Left cardiac atrium (tissue), 4 donors: ENCODE results near the gene KIF11. TPM values are rescaled to one million over a fixed set of nuclear protein-coding genes. Genes with fewer than 3 reads are reported as not detected.
"Not testable (repeated sequence)": the region's sequence is repeated elsewhere in the genome, so short reads cannot be mapped to it uniquely, and the experiment has no call there.

Experiments used
- ATAC-seq, 2 donors: fragments of 200-7000 bp; cut with Tn5 transposase; one replicate each; pipeline ENCODE4 v1.9.1; 2020; ENCODE audit warnings: mild to moderate bottlenecking in 2 of 2, moderate library complexity in 2 of 2
- DNase-seq: peaks from one replicate; pipeline ENCODE4 v3.0.0-alpha.2; 2020
- intact Hi-C, 2 donors: fragments of 100-400 bp; cut with DNase I; formaldehyde crosslinking; loops; one replicate each; pipeline versions ENCODE4 v1.14.1 to v1.15.1; 2022 to 2023
- total RNA-seq, 2 donors: library from RNA; stranded (reverse); fragmentation: NEBNext Ultra II Directional; extraction: Animal tissue kit (Norgen Biotek cat#: 25700); gene quantifications; one replicate each; pipeline ENCODE4 v1.2.1, GENCODE V29; 2021
- donor health status: DM: no; HTN: yes; CAD: no.
- donor health status: DM: no; HTN: yes; CAD: no; lungs with severe emphysema.
- donor health status: DM: yes; HTN: yes; CAD: no.
- donor health status: Dilated cardiomyopathy.

The KIF11 gene
- total RNA-seq, 2 donors from 2014 or later: 0.39 to 1.6 TPM

GRCh38 chr10:92575961-92576360 is 17.0 kb upstream of the KIF11 start:
- no peak for ATAC-seq
- intact Hi-C loops: loop anchor here in 1 of 2 donors (2.0 kb wide), 1 partner anchor 59 kb away; no protein-coding TSS in a partner anchor
- no peak for DNase-seq

- intact Hi-C loops, ATAC-seq, DNase-seq: not testable (repeated sequence)
These were observed 10.6 kb upstream of the KIF11 start for GRCh38 chr10:92582347-92582746.

GRCh38 chr10:92590623-92591549 is 2.0 kb upstream of the KIF11 start:
- intact Hi-C loops: loop anchor here in 1 of 2 donors (5.0 kb wide), 1 partner anchor 291 kb away; no protein-coding TSS in a partner anchor
- ATAC-seq (peak; percentile 6), DNase-seq (peak; percentile 54)

- peak; percentile 95 for DNase-seq
- intact Hi-C loops: loop anchor here in 1 of 2 donors (5.0 kb wide), 1 partner anchor 291 kb away; no protein-coding TSS in a partner anchor
- ATAC-seq: peak; percentile 94 to 95
These were observed 1.3 kb upstream of the KIF11 start for GRCh38 chr10:92591550-92592022.

- no peak for ATAC-seq
- no peak for DNase-seq
- intact Hi-C loops: loop anchor here in 1 of 2 donors (5.0 kb wide), 1 partner anchor 288 kb away; no protein-coding TSS in a partner anchor
These were observed 974 bp downstream of the KIF11 start for GRCh38 chr10:92593619-92594588.

- no peak for DNase-seq
- ATAC-seq: no peak
- intact Hi-C loops: no loop called here
These were observed 2.6 kb downstream of the KIF11 start for GRCh38 chr10:92595505-92595904.

GRCh38 chr10:92598321-92598720 is 5.4 kb downstream of the KIF11 start:
- no peak for ATAC-seq
- DNase-seq: no peak
- intact Hi-C loops: no loop called here

GRCh38 chr10:92604841-92605240 is 11.9 kb downstream of the KIF11 start:
- ATAC-seq: no peak
- intact Hi-C loops: no loop called here
- no peak for DNase-seq

- no peak for ATAC-seq
- no peak for DNase-seq
- intact Hi-C loops: no loop called here
These were observed 22.6 kb downstream of the KIF11 start for GRCh38 chr10:92615515-92615914.

GRCh38 chr10:92619368-92619767 is 26.4 kb downstream of the KIF11 start:
- intact Hi-C loops: no loop called here
- DNase-seq (no peak), ATAC-seq (no peak)

GRCh38 chr10:92627845-92628480 is 35.0 kb downstream of the KIF11 start:
- DNase-seq: no peak
- ATAC-seq: no peak
- intact Hi-C loops: no loop called here

- intact Hi-C loops: no loop called here
- no peak for DNase-seq
- no peak for ATAC-seq
These were observed 37.0 kb downstream of the KIF11 start for GRCh38 chr10:92629945-92630344.

GRCh38 chr10:92638037-92638436 is 45.1 kb downstream of the KIF11 start:
- no peak for DNase-seq
- no peak for ATAC-seq
- intact Hi-C loops: no loop called here

- intact Hi-C loops: no loop called here
- no peak for DNase-seq
- ATAC-seq: no peak
These were observed 47.2 kb downstream of the KIF11 start for GRCh38 chr10:92640107-92640506.

- intact Hi-C loops: no loop called here
- DNase-seq: no peak
- ATAC-seq: no peak
These were observed 48.6 kb downstream of the KIF11 start for GRCh38 chr10:92641492-92641891.

- ATAC-seq: no peak
- DNase-seq: no peak
- intact Hi-C loops: no loop called here
These were observed 52.0 kb downstream of the KIF11 start for GRCh38 chr10:92644921-92645320.

GRCh38 chr10:92650864-92651263 is 57.9 kb downstream of the KIF11 start:
- DNase-seq, ATAC-seq, intact Hi-C loops: not testable (repeated sequence)

GRCh38 chr10:92655426-92655825 is 62.5 kb downstream of the KIF11 start:
- no peak for DNase-seq
- intact Hi-C loops: no loop called here

More at GRCh38 chr10:92655426-92655825, 62.5 kb downstream of the KIF11 start:
- ATAC-seq: no peak
